ENCODE results near the gene FBXL14.

FBXL14 gene

GRCh38 chr12:1594261-1595025 lies at the start of gene FBXL14:
FBXL14 (minus strand) TSS chr12:1594581; CDS start chr12:1594066, 515 bp downstream.
- peak; percentile 79 for DNase-seq

DNA sequence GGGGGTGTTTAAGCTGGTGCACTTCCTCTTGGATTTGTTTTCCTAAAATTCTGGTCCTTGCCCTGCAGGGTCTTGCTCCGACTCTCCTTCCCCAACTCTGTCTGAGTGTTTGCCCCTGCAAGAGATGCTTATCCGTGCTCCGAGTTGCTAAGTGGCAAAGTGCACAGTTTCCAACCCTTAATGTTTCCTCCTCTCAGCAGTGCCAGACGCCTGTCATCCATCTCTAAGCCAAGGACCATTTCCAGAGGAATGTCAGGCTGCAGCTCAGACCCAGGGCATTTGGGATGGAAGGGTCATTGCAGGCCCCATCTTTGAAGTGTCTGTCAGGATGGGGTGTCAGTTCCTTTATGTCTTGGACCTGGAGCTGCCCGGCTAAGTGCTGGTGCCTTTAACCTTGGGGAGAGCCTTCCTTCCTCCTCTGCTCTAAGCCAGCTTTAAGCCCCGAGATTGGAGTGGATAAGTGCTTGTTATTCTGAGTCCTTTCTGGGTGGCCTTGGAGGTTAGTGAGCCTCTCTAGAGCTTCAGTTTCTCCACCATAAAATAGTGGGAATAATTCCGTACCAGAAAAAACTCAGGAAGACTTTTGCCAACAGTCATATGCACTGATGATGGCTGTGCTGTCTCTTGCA lies 49.6 kb upstream of the FBXL14 start:
- DNase-seq = no peak

- no peak for DNase-seq
Observed at GRCh38 chr12:1643043-1643442, 48.7 kb upstream of the FBXL14 start.

DNA sequence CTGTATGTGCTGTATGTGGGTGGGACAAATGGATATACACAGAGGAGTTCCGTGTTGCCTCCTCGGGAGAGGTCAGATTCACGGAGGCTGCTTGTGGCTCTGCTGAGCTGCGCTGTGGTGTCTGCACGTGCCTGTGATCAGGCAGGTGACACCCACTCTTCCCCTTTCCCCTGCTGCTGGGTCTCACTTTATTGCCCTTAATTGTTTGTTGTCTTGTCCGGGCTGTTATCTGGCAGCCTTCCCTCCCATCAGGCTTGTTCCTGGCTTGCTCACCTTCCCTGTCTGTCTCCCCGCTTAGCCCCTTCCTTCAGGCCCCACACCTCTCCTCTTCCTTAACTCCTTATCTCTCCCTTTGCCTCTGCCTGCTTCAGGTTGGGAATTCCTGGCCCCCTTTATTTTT lies 48.1 kb upstream of the FBXL14 start:
- no peak for DNase-seq

DNA sequence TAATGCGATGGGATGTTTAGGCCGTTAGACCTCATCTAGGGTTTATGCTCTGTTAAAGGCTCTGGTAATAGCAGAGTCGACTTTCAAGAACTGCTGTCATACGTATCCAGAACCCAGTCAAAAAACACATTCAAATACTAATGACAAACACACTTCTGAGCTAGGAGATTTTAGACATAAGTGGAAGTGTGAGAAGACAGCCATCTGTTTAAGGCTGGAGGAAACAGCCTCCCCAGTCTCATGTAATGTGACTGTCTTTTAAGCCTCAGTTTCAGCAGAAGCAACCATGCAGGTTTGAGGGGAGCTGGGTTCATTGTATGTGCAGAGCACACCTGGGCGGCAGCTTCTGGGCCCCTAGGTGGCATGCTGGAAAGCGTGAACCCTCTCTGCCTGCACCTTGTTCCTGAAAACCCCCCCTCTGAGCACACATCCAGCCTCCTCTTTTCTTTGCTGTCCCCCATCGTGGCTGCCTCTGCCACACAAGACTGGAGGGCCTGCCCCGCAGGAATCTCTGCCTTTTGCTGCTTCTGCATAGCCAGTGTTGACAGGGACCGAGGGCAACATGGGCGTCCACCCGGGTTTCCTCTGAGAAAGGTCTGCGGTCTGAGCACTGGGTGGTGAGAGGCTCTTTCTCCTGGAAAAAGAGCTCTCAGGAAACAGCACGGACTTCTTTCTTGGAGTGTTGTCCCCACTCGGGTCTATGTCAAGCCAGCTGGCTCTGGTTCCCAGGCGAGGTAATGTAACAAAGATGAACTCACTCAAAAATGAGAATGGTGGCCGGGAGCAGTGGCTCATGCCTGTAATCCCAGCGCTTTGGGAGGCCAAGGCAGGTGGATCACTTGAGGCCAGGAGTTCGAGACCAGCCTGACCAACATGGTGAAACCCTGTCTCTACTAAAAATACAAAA lies 46.2 kb upstream of the FBXL14 start:
- no peak for DNase-seq

- DNase-seq = no peak
Observed at GRCh38 chr12:1639538-1639937, 45.2 kb upstream of the FBXL14 start.

- no peak for DNase-seq
Observed at GRCh38 chr12:1638203-1638602, 43.8 kb upstream of the FBXL14 start.

DNA sequence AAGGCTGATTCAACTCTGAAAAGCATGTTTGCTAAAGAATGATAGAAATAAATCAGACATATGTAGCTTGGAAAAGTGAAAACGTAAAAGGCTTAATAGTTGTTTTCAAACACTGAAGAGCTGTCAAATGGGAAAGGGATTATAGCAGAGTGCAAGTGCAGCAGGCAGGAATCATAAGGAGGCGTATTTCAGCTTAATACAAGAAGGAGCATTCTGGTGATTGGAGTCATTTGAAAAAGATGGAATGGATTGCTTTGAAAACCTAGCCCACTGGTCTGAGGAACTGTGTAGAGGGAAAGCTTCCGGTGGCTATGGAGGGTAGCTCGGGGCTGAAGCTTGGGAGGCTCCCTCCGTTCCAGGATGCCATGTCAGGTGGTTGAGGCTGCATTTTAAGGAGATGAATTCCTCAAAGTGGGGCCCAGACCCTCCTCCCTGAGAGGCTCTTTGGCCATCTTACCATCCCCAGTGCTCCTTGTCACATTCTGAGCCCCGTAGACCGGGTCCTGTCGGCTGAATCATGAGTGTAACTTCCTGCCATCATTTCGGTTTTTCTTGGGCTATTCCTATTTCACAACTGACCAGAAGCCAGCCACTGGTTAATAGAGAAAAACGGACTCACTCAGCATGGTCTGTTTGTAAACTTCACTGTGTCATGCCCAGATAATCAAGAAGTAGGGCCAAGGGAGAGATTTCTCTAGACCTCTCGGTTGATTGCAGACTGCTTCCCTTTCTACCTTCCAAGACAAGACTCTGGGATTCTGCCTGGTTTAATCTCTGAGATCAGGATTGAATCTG lies 41.1 kb upstream of the FBXL14 start:
- no peak for DNase-seq

DNA sequence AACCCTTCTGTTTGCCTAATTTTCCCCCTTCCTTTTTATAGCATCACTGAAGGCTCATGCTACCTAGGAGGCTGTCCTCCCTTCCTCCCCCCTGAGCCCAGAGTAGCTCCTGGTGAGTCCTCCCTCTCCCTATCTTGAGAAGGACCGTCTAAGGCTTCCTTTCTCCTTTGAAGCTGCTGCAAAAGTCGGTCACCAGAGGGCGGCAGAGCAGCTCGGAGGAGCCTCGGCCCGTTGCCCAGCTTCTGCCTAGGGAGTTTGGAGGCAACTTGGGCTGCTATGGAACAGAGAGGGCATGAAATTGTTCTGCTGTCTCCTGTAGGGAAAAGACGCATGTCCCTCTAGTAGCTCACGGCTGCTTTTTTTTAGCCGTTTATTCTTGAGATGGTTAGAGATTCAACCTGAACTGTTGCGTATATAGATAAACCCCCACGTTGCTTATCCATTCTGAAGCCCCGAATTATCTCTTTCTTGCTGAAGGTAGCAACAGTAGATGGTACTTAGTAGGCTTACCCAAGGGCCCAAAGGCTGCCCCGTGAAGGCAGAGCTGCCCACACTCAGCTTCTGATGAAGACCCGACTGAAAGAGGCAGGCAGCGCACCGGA lies 40.3 kb upstream of the FBXL14 start:
- peak; percentile 63 for DNase-seq

DNA sequence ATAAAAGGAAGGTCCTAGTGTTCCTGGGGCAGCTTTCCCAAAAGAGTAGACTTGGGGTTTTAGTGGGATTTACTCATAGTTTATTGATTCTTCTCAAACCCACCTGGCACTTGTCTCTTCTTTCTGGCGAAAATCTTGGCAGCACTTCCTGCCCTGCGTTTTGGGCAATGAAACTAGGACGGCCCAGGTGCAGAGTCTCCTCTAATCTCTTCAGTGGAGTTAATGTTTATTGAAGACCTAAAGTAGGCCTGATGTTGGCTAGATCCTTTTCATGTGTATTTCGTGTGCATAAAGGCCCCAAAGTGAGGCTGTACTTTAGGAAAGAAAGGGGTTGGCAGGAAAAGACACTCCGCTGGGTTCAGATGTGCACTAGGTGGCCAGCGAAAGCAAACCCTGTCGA lies 39.8 kb upstream of the FBXL14 start:
- DNase-seq = no peak

DNA sequence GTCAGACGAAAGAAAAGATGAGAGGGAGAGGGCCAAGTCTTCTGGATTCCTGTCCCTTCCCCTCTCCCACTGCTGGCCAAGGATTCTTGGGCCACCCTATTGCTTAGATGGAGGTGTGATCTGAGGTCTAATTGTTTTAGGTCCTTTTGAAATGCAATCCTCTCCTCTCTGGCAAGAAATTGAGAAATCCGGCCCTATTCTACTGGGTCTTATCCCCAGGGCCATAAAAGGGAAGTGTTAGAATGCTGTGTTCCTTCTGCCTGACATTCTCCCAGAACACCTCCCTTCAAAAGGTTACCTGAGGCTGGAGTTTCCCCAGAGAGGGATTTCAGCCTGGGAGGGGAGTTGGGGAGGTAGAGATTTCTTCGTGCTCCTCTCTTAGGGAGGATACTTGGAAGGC lies 39.1 kb upstream of the FBXL14 start:
- DNase-seq = no peak

GRCh38 chr12:1632702-1633101 lies 38.3 kb upstream of the FBXL14 start:
- no peak for DNase-seq

GRCh38 chr12:1630827-1631591 lies 36.6 kb upstream of the FBXL14 start:
- DNase-seq = no peak

DNA sequence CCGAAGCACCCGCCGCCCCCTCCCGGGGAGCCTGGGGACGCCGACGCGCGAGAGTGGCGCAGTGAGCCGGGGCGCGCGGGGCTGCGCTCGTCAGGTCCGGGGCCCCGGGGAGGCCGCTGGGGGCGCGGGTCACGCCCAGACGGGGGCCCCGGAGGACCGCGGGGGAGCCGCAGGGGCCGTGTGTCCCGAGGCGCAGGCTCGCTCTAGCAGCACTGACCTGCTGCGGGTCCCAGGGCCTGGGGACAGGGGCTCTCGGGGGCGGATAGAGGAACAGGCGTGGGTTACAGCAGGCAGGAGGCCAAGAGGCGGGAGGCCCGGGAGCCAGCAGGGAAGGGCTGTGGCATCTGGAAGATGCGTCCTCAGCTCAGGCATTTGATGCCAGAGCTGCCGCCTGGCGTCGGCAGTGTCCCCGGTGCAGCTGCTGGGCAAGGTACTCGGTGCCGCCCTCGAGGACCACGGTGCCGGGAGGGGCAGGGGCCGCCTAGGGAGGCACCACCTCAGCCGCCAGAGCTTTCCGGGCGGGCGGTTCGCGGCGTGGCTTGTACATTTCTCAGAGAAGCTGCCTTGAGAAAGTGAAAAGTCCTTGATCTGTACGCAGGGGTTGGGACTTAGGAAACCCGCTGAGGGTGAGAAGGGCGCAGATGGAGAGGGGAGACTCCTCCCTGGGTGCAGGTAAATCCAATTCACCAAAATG lies 35.9 kb upstream of the FBXL14 start:
- DNase-seq = no peak

DNA sequence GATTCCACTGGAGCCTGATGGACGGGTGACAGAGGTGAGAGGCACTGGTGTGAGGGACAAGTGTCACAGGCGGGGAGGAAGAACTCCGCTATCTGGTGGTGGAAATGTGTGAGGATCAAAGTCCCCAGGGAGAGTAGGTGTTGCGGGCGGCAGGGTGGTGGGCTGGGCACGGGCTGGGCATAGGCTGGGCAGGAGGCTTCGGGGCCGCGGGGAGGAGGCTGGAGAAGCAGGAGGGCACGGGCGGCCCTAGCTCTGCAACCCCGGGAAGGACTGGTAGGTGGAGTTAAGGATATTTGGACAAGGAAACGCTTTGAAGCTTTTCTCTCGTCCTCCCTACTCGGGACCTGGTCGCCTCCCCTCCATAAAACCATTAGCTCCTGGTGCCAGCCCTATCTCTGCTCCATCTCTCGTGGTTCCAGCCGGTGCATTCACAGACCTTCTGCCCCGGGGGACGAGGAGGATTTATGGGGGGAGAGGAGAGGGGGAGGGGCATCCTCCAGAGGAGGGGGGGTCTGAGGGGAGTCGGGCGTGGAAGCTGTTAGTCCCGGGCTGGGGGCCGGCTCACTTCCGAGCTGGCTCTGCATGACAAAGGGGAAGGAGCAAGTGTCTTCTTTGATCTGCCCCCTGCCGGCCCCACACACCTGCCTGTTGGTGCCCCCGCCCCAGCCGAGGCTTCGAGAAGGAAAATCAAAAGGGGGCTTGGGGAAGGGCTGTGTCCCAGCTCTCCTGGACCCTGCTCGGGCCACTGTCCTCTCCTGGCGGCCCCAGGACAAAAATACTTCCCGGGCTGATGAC lies 35.2 kb upstream of the FBXL14 start:
- no peak for DNase-seq

GRCh38 chr12:1628666-1629337 lies 34.4 kb upstream of the FBXL14 start, which contains the start of gene WNT5B:
WNT5B (plus strand) TSS chr12:1629231; CDS start chr12:1631355, 2,124 bp downstream.
- DNase-seq = no peak

GRCh38 chr12:1622406-1622805 lies 28.0 kb upstream of the FBXL14 start:
- no peak for DNase-seq

GRCh38 chr12:1620092-1620491 lies 25.7 kb upstream of the FBXL14 start:
- DNase-seq = no peak

- no peak for DNase-seq
Observed at GRCh38 chr12:1619587-1619986, 25.2 kb upstream of the FBXL14 start.

All from KG1 (cell line).